GM23338 (cell line): ENCODE data around the gene POFUT2. TPM values are rescaled to one million over a fixed set of nuclear protein-coding genes. Genes with fewer than 3 reads are reported as not detected.

Experiments used
- ATAC-seq: fragments of 200-7000 bp; cut with Tn5 transposase; 3 replicates; pipeline ENCODE4 v1.9.1; 2020
- DNase-seq: peaks from one replicate; pipeline ENCODE4 v3.0.0-alpha.2; 2015; ENCODE audit warnings: low spot score
- H2AFZ ChIP-seq: fragments of 200-600 bp; sonication (generic); 2 replicates; pipeline ENCODE4 v1.8.0; 2016; ENCODE audit warnings: antibody characterized with exemption, mild to moderate bottlenecking, moderate library complexity
- H3F3A ChIP-seq: fragments of 200-600 bp; sonication (generic); replicated peaks from 2 replicates; pipeline ENCODE4 v1.8.0; 2017; ENCODE audit warnings: antibody characterized with exemption, mixed run types, low read depth
- H3K27ac ChIP-seq: fragments of 200-600 bp; sonication (generic); 2 replicates; pipeline ENCODE4 v1.6.1; 2016; ENCODE audit warnings: low read depth
- H3K27me3 ChIP-seq: fragments of 200-600 bp; sonication (generic); 2 replicates; pipeline ENCODE4 v1.8.0; 2016; ENCODE audit warnings: mild to moderate bottlenecking, mixed run types, moderate library complexity; ENCODE audit not compliant: insufficient read depth
- H3K36me3 ChIP-seq: fragments of 200-600 bp; sonication (generic); 2 replicates; pipeline ENCODE4 v1.8.0; 2016; ENCODE audit warnings: mild to moderate bottlenecking; ENCODE audit not compliant: insufficient read depth
- H3K4me1 ChIP-seq: fragments of 200-600 bp; sonication (generic); 2 replicates; pipeline ENCODE4 v1.8.0; 2016; ENCODE audit warnings: mild to moderate bottlenecking, moderate library complexity; ENCODE audit not compliant: insufficient read depth
- H3K4me2 ChIP-seq: fragments of 200-600 bp; sonication (generic); 2 replicates; pipeline ENCODE4 v1.7.1; 2017; ENCODE audit warnings: mixed run types
- H3K4me3 ChIP-seq: fragments of 200-600 bp; sonication (generic); 2 replicates; pipeline ENCODE4 v1.6.1; 2016; ENCODE audit warnings: mixed run types
- H3K79me2 ChIP-seq: fragments of 200-600 bp; sonication (generic); replicated peaks from 2 replicates; pipeline ENCODE4 v1.8.0; 2017; ENCODE audit warnings: mild to moderate bottlenecking; ENCODE audit not compliant: insufficient read depth
- H3K9me2 ChIP-seq: fragments of 200-600 bp; sonication (generic); 2 replicates; pipeline ENCODE4 v1.8.0; 2017; ENCODE audit not compliant: insufficient read depth
- H4K20me1 ChIP-seq: fragments of 200-600 bp; sonication (generic); replicated peaks from 2 replicates; pipeline ENCODE4 v1.8.0; 2017; ENCODE audit warnings: mild to moderate bottlenecking; ENCODE audit not compliant: insufficient read depth
- H3K27ac Mint-ChIP-seq: 2 replicates; pipeline ENCODE4 v1.8.0; 2020; ENCODE audit warnings: inconsistent platforms, mild to moderate bottlenecking, moderate library complexity, mixed read lengths
- H3K27me3 Mint-ChIP-seq: 3 replicates; pipeline ENCODE4 v1.8.0; 2022; ENCODE audit warnings: low read depth, mild to moderate bottlenecking, moderate library complexity, mixed read lengths, inconsistent platforms; ENCODE audit not compliant: insufficient read depth, poor library complexity
- H3K36me3 Mint-ChIP-seq: 3 replicates; pipeline ENCODE4 v1.8.0; 2021; ENCODE audit warnings: low read depth, mild to moderate bottlenecking, inconsistent platforms, moderate library complexity, mixed read lengths
- H3K4me1 Mint-ChIP-seq: 3 replicates; pipeline ENCODE4 v1.8.0; 2020; ENCODE audit warnings: mild to moderate bottlenecking, inconsistent platforms, mixed read lengths
- H3K4me3 Mint-ChIP-seq: 3 replicates; pipeline ENCODE4 v1.8.0; 2021; ENCODE audit warnings: moderate library complexity, mild to moderate bottlenecking, inconsistent platforms, mixed read lengths
- H3K9me3 Mint-ChIP-seq: 3 replicates; pipeline ENCODE4 v1.8.0; 2020; ENCODE audit warnings: moderate library complexity, mild to moderate bottlenecking, inconsistent platforms, mixed read lengths
- CREB1 ChIP-seq: fragments of 250-450 bp; sonication (Bioruptor Pico); IDR thresholded peaks from 2 replicates; pipeline ENCODE4 v1.5.0; 2020; ENCODE audit warnings: low read depth, mild to moderate bottlenecking, moderate library complexity
- EZH2 ChIP-seq: fragments of 200-600 bp; sonication (generic); IDR thresholded peaks from one replicate; pipeline ENCODE4 v1.8.0; 2017; ENCODE audit warnings: antibody characterized with exemption, mild to moderate bottlenecking, low read depth; ENCODE audit not compliant: unreplicated experiment
- EZH2phosphoT487 ChIP-seq: fragments of 200-600 bp; sonication (generic); IDR thresholded peaks from one replicate; pipeline ENCODE4 v1.8.1; 2018; ENCODE audit warnings: antibody characterized with exemption; ENCODE audit not compliant: unreplicated experiment
- JUNB ChIP-seq: IDR thresholded peaks from one replicate; pipeline ENCODE4 v1.6.1; 2016; ENCODE audit warnings: antibody characterized with exemption; ENCODE audit not compliant: unreplicated experiment
- polyA plus RNA-seq: library from polyadenylated mRNA; unstranded; fragments of >200 nt; fragmentation: Nextera tagmentation; extraction: Ambion mirVana; gene quantifications from 2 replicates; pipeline ENCODE4 v1.2.1, GENCODE V29; 2016
- total RNA-seq: library from RNA; depleted of rRNA; stranded (reverse); fragments of >200 nt; shearing (Covaris generic); gene quantifications from 2 replicates; pipeline ENCODE4 v1.2.3, GENCODE V29; 2014
- TF ChIP-seq, protein P1 (sequence below): fragments of 250-450 bp; sonication (Bioruptor Pico); IDR thresholded peaks from 2 replicates; pipeline ENCODE4 v1.5.0; 2020; ENCODE audit warnings: mild to moderate bottlenecking, moderate library complexity

POFUT2 gene
- total and polyA plus RNA-seq, 2 experiments from 2014 or later = 12.1 to 34.5 TPM

DNA sequence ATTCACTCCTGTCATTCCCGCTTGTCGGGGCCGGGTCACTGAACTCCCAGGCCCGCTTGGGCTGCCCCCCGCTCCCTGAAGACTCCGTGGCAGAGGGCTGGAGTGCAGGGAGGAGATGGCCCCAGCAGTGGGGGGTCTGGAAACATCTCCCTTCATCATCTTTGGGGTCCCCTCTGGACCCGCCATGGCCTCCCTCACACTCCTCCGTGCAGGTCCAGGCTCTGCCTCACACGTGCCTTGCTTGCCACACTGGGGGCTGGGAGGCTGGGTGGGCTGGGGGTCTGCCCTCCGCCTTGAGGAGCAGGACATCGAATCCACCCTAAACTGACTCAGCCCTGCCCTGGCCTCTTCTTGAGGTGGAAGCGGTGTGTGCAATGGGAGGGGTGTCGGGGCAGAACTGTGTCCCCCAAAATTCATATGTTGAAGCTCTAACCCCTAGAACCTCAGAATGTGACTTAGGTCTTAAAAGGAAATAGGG is 35.2 kb downstream of the POFUT2 start:
- no peaks in the 10 kb centered on the region for H3F3A ChIP-seq
- H3K4me3 ChIP-seq = no peak overlapping the region
- H3K4me1 Mint-ChIP-seq = peaks cover 21% of the 10 kb centered on the region
- DNase-seq (no peak), ATAC-seq (no peak)
- H3K4me1 ChIP-seq = no peaks in the 10 kb centered on the region
- H3K9me2 ChIP-seq = no peaks in the 10 kb centered on the region
- H3K27ac ChIP-seq = no peak overlapping the region
- H4K20me1 ChIP-seq = no peaks in the 10 kb centered on the region
- no peak overlapping the region for H3K4me3 Mint-ChIP-seq
- no peaks in the 10 kb centered on the region for H3K36me3 ChIP-seq
- no peaks in the 10 kb centered on the region for H3K79me2 ChIP-seq
- no peaks in the 10 kb centered on the region for H3K27me3 ChIP-seq
- H3K9me3 Mint-ChIP-seq = peaks cover 4% of the 10 kb centered on the region; the same call in 1 of the 3 replicates
- H3K36me3 Mint-ChIP-seq = no peaks in the 10 kb centered on the region
- TF ChIP-seq EZH2 = no peak
- TF ChIP-seq JUNB = no peak
- no peak for TF ChIP-seq CREB1 (CRISPR knock-in tag)
- TF ChIP-seq, protein P1, sequence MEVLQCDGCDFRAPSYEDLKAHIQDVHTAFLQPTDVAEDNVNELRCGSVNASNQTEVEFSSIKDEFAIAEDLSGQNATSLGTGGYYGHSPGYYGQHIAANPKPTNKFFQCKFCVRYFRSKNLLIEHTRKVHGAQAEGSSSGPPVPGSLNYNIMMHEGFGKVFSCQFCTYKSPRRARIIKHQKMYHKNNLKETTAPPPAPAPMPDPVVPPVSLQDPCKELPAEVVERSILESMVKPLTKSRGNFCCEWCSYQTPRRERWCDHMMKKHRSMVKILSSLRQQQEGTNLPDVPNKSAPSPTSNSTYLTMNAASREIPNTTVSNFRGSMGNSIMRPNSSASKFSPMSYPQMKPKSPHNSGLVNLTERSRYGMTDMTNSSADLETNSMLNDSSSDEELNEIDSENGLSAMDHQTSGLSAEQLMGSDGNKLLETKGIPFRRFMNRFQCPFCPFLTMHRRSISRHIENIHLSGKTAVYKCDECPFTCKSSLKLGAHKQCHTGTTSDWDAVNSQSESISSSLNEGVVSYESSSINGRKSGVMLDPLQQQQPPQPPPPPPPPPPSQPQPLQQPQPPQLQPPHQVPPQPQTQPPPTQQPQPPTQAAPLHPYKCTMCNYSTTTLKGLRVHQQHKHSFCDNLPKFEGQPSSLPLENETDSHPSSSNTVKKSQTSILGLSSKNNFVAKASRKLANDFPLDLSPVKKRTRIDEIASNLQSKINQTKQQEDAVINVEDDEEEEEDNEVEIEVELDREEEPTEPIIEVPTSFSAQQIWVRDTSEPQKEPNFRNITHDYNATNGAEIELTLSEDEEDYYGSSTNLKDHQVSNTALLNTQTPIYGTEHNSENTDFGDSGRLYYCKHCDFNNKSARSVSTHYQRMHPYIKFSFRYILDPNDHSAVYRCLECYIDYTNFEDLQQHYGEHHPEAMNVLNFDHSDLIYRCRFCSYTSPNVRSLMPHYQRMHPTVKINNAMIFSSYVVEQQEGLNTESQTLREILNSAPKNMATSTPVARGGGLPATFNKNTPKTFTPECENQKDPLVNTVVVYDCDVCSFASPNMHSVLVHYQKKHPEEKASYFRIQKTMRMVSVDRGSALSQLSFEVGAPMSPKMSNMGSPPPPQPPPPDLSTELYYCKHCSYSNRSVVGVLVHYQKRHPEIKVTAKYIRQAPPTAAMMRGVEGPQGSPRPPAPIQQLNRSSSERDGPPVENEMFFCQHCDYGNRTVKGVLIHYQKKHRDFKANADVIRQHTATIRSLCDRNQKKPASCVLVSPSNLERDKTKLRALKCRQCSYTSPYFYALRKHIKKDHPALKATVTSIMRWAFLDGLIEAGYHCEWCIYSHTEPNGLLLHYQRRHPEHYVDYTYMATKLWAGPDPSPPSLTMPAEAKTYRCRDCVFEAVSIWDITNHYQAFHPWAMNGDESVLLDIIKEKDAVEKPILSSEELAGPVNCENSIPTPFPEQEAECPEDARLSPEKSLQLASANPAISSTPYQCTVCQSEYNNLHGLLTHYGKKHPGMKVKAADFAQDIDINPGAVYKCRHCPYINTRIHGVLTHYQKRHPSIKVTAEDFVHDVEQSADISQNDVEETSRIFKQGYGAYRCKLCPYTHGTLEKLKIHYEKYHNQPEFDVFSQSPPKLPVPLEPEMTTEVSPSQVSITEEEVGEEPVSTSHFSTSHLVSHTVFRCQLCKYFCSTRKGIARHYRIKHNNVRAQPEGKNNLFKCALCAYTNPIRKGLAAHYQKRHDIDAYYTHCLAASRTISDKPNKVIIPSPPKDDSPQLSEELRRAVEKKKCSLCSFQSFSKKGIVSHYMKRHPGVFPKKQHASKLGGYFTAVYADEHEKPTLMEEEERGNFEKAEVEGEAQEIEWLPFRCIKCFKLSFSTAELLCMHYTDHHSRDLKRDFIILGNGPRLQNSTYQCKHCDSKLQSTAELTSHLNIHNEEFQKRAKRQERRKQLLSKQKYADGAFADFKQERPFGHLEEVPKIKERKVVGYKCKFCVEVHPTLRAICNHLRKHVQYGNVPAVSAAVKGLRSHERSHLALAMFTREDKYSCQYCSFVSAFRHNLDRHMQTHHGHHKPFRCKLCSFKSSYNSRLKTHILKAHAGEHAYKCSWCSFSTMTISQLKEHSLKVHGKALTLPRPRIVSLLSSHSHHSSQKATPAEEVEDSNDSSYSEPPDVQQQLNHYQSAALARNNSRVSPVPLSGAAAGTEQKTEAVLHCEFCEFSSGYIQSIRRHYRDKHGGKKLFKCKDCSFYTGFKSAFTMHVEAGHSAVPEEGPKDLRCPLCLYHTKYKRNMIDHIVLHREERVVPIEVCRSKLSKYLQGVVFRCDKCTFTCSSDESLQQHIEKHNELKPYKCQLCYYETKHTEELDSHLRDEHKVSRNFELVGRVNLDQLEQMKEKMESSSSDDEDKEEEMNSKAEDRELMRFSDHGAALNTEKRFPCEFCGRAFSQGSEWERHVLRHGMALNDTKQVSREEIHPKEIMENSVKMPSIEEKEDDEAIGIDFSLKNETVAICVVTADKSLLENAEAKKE (CRISPR knock-in tag) = no peak
- no peak for TF ChIP-seq EZH2phosphoT487
- no peak overlapping the region for H3K27ac Mint-ChIP-seq
- no peak overlapping the region for H3K4me2 ChIP-seq
- H3K27me3 Mint-ChIP-seq = peaks cover 8% of the 10 kb centered on the region
- H2AFZ ChIP-seq = no peak overlapping the region
